GM18861 (cell line): ENCODE data around the gene GABARAP.
A peak's percentile ranks its signal among the peaks of the same experiment; 100 is the strongest.

Experiments
- ATAC-seq: cut with Tn5 transposase; IDR thresholded peaks from one replicate; pipeline ENCODE4 v1.9.1; 2021; ENCODE audit not compliant: unreplicated experiment

The GABARAP gene

DNA sequence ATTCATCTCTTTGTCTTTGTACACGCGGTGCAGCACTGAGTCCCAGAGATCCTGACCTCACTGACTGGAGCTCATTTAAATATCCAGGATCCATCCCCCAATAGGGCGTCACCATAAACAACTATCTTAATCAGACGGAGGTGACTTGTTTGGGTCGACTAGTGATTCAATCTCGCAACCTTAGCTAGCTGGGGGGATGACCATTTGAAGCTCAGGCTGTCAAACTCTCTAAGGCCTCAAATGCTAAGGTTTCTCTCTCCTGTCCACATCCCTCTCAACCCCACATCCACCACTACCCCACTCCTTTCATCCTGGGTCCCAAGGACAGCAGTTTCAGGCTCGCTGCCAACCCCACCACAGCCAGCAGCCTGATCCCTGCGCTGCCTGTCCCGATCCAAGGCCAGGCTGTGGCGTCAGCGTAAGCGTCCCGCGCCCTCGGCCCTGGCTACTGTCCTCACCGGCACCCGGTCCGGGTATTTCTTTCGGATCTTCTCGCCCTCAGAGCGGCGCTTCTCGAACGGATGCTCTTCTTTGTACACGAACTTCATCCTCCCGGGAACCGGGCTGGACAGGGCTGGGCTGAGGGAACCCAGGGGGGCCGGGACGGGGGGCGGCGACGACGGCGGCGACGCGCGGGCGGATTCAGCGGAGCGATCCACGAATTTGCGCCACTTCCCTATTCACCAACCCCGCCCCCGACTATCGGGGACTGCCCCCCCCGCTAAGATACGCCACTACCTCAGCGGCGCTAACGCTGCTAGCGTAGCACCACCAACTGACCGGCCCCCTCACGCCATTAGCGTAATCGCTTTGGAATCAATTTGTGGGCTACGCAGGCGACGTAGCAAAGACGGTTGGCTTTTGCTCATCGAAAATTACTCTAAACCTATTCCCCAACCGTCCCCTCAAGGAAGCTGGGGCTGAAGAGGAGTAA is at the start of gene GABARAP:
Gene GABARAP (minus strand): TSS at position 667 of the 934 bp plus-strand sequence. CDS start 119 bp downstream, at position 548.
- ATAC-seq, result peak; percentile 28

DNA sequence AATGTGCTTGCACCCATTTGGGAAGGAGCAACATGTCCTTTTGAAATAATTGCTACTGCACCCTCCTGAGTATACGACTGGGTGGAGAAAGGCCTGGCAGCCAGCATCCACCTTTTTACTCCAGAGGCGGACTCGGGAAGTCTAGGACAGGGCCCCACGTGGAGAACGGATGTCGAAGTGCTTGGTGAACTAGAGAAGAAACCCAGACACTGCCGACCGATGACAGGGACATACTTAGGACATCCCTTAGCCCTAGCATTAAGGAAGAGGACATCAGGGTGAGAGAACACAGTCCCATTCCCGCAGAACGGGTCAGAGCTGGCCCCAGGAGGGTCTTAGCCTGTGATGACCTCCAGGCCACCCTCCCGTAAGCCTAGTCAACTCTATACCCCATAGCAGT is 48.4 kb upstream of the GABARAP start:
- no peak for ATAC-seq

DNA sequence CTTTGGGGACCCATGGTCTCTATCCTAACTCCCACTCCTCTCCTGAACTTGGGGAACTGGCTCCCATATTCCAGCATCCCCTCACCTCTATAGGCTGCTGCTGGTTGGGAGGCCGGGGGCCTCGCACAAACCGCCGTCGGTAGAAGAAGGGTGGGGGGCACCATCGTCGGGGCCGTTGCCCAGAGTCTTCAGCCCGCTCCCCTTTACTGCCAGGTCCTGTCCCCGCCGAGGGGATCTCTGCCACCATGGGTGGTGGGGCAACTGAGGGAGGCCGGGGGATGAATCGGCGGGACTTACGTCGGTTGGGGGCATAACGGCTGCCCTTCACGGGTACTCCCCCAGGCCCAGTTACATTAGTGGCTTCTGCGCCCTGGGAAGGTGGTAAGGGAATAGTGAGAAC is 47.9 kb upstream of the GABARAP start:
- ATAC-seq, result no peak

DNA sequence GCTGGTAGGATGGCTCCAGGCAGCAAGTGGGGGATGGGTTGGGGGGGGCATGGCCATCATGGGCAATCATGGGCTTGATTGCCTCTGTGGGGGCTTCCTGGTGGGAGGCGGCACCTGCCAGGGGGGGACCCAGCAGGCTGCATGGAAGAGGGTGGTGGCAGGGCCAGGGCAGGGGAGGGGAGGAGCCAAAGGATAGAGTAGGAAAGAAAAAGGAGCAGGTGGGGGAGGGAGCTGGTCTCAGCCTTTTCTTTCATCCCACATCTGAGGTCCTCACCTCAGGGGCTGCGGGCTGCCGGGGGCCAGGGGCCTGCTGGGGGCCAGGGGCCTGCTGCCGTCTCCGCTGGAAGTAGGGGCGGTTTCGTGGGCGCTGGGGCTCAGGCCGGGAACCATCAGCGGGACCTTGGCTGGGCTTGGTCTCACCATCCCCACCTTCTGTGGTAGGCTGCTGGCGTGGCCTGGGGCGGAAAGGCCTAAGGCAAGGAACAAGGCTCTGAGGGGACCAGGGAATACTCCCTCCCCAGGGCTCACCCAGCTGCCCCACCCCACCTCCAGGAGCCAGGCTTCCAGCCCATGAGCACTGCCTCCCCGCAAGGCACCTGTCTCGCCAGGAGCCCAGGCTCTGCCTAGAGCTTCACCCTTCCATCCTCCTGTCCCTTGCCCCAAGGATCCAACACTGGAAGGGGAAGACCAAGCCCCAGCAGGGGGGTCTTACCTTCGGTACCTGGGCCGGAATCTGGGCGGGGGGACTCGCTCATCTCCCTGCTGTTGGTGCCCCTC is 47.2 kb upstream of the GABARAP start:
- ATAC-seq, result no peak

DNA sequence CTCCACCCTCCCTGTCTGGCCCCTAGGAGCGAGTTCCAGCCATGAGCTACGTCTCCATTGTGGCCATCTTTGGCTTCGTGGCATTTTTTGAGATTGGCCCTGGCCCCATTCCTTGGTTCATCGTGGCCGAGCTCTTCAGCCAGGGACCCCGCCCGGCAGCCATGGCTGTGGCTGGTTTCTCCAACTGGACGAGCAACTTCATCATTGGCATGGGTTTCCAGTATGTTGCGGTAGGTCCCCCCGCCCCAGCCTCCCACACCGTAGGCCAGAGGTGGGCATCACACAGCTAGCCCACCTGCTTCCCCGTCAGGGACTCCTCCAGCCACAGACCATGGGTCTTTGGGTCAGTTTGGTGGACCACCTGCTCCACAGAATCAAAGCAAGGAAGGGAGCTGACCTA is 43.4 kb upstream of the GABARAP start:
- no peak for ATAC-seq

DNA sequence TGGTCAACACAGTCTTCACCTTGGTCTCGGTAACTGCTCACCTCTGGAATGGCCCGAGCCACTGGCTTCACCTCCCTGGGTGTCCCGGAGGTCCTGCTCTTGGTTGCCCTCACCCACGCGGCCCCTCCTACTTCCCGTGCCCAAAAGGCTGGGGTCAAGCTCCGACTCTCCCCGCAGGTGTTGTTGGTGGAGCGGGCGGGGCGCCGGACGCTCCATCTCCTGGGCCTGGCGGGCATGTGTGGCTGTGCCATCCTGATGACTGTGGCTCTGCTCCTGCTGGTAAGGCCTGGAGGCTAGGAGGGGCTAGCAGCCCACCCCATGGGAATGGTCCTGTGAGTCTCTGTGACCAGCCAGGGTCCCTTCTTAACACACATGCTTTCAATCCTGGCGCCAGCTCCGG is 42.7 kb upstream of the GABARAP start:
- ATAC-seq, result no peak

DNA sequence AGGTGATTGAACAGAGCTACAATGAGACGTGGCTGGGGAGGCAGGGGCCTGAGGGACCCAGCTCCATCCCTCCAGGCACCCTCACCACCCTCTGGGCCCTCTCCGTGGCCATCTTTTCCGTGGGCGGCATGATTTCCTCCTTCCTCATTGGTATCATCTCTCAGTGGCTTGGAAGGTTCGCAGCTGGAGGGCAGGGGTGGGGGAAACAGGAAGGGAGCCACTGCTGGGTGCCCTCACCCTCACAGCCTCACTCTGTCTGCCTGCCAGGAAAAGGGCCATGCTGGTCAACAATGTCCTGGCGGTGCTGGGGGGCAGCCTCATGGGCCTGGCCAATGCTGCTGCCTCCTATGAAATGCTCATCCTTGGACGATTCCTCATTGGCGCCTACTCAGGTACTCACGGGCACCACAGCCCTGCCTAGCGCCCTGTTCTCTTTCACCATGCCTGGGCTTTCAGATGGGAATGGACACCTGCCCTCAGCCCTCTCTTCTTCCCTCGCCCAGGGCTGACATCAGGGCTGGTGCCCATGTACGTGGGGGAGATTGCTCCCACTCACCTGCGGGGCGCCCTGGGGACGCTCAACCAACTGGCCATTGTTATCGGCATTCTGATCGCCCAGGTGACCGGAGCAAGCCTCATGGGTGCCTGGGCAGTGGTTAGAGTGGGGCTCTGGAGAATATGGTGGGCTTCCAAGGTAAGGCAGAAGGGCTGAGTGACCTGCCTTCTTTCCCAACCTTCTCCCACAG is 41.4 kb upstream of the GABARAP start:
- no peak for ATAC-seq

DNA sequence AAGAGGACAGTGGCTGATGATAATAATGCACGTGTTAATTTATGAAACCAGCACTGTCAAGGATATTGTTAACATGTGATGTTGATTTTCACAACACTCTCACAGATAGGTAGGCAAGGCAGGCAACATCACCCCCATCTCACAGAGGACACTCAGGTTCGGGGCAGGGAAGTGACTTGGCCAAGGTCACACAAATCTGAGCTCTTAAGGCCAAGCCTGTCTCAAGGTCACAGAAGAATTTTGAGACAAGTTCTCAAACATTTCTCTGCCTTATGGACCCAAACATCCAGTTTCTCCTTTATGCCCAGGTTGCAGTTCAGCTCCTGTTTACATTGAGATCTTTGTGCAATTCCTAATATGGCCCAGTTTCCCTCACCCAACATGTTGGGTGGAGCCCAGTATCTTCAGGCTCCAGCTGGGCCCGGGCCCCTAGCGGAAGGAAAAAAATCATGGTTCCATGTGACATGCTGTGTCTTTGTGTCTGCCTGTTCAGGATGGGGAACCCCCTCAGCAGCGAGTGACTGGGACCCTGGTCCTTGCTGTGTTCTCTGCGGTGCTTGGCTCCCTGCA is 40.6 kb upstream of the GABARAP start:
- no peak for ATAC-seq

DNA sequence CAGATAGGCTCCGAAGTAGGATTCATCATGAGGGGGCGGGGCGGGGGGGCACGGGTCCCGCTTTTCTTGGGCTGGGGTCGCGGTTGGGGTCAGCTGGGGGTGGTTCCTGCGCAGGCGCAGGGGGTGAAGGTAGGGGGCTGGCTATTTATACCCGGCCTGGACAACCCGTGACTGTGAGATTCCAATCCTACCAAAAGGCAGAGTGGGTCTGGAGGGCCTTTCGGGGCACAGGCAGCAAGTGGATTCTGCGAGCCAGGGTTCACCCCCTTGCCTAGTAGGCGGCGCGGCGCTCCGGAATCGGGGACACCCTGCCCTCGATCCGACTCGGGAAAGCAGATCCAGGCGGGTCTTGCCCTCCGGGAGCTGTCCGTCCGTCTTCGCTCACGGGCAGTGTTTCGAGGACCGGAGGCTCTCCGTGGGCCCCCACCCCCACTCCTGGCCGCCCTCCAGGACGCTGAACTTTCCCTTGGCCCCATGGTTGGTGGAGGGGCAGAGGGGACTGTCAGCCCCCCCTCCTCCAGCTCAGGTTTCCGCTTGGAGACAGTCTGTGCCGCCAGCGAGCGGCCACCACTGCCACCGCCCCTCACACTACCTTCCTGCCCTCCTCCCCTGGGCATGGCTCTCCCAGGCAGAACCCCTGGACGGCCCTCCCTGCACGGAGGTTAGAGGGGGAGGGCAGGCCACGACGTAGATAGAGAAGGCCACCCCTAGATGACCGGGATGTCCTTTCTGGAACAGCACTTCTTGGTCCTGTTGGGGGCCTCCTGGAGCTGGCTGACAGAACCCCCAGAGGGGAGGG is 39.9 kb upstream of the GABARAP start:
- ATAC-seq, result no peak

DNA sequence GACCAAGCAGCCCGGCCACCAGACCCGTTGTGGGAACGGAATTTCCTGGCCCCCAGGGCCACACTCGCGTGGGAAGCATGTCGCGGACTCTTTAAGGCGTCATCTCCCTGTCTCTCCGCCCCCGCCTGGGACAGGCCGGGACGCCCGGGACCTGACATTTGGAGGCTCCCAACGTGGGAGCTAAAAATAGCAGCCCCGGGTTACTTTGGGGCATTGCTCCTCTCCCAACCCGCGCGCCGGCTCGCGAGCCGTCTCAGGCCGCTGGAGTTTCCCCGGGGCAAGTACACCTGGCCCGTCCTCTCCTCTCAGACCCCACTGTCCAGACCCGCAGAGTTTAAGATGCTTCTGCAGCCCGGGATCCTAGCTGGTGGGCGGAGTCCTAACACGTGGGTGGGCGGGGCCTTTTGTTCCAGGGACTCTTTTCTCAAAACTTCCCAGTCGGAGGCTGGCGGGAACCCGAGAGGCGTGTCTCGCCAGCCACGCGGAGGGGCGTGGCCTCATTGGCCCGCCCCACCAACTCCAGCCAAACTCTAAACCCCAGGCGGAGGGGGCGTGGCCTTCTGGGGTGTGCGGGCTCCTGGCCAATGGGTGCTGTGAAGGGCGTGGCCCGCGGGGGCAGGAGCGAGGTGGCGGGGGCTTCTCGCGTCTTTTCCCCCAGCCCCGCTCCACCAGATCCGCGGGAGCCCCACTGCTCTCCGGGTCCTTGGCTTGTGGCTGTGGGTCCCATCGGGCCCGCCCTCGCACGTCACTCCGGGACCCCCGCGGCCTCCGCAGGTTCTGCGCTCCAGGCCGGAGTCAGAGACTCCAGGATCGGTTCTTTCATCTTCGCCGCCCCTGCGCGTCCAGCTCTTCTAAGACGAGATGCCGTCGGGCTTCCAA is 39.1 kb upstream of the GABARAP start, which contains the start of gene SLC2A4:
Gene SLC2A4 (plus strand): TSS at position 645 of the 879 bp plus-strand sequence. CDS start 217 bp downstream, at position 862.
- peak; percentile 4 for ATAC-seq

DNA sequence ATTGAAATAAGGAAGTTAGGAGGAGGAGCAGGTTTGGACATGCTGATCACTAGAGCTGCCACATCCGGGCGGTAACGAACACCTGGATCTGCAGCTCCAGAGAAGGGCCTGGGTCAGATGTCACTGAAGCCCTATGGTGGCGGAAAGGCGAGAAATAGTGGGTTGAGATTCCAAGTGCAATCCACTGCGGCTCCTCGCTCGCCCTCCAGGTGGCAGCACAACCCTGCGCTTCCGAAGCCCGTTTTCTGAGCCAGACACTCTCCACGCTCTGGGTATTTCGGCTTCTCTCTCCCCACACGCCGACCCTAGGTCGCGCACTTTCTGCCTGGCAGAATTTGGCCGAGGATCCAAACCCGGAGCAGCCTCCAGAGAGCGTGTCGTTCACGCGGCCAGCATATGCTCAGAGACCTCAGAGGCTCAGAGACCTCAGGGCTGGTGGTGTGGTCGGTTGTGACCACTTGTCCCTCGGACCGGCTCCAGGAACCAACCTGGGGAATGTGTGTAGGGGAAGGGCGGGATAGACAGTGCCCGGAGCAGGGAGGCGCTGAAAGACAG is 38.3 kb upstream of the GABARAP start:
- ATAC-seq, result peak; percentile 64

DNA sequence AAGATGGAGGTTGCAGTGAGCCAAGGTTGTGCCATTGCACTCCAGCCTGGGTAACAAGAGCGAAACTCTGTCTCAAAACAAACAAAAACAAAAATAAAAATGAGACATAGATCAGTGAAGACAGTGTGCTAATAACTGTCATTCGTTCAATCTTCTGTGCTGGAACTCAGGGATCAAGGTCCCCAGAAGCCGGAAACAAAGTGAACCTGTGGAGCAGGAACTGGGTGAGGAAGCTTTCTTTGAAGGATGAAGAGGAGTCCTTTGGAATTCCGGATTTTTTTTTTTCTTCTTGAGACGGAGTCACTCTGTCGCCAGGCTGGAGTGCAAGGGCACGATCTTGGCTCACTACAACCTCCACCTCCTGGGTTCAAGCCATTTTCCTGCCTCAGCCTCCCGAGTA is 37.2 kb upstream of the GABARAP start:
- ATAC-seq, result no peak

DNA sequence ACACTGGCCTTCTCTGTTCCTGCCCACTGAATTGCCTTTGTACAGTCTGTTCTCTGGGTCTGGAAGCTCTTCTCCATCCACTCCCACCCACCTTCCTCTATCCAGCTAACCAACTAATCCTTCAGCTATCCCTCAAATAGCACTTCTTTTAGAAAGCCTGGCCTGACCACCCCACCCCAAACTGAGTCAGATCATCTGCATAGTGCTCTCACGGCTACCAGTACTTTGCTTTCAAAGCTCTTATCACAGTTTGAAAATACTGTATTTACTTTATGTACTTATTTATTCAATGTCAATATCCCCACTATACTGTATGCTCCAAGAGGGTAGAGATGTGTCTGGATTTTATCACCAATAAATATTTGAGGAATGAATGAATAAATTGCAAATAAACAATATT is 24.5 kb upstream of the GABARAP start:
- ATAC-seq, result no peak

DNA sequence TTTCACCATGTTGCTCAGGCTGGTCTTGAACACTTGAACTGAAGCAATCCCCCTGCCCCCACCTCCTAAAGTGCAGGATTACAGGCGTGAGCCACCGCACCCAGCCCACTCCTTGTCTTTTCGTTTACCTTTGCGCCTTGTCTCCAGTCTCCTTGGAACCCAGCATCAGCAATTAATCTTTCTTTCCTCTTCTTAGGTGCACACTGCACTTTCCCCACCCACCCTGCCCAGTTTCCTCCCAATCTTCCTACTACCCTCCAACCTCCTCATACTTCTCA is 21.5 kb upstream of the GABARAP start:
- ATAC-seq, result no peak

DNA sequence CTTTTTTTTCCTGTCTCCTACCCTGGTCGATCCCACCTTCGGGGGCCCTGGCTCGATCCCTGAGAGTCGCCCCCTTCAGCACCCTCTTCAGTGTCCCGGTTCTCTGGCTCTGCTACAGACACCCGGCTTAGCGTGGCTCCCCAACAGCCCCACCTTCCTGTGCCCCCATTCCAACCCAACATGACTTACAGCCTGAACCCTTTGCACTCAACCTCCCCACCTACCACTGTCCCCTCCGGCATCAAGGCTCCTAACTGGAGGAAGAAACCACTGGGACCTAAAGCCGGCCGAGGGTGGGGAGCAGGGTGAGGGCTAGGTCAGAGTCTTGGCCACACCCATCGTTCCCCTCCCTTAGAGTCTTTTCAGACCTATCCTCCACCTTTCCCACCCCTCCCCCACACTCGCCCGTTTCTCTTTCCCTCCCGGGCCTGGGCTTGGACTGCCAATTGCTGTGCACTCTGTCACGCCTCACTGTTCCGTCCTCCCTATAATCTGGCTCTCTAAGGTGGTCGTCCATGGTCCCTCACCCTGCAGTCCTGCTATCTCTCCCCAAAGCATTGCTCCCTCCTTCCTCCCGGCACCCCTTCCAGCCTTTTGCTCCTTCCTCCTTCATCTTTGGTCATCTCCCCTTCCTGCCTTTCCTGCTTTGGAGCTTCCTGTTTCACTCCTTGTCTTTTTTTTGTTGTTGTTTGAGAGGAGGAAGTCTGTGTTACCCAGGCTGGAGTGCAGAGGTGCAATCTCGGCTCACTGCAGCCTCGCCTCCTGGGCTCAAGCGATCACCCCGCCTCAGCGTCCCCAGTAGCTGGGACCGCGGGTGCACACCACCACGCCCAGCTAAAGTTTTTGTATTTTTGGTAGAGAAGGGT is 20.9 kb upstream of the GABARAP start:
- ATAC-seq, result no peak

DNA sequence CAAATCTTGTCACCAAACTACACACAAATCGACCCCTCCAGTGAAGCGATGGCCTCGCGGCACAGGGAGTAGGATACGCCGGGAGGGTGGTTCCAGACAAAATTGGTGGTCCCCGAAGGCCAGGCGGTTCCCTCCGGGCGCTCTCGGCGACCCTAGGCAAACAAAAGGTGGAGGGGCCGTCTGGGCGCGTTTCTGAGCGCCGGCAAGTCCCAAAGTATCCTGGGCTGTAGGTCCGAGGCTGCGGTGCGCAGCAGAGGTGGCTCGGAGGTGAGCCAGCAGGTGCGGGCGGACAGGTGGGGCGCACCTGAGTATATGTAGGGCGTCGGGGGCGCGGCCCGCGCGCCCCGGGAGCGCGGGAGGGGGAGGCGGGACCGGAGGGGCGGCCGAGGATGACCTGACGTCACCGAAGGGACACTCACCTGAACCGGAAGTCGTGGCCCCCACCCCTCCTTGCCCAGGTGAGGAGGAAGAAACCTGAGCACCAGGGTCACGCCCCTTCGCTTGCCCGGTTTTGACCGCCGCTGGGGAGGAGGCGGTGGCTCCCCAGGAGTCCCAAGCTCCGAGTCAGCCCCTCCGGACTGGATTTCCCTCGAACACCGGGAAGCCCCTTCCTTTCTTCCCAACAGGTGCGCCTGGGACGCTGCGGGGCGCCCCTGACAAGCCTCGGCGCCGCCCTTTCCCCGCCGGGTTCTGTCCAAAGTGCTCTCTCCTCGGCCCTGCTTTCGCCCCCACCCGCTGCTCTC is 20.1 kb upstream of the GABARAP start, which contains the start of gene CLDN7:
Gene CLDN7 (minus strand): TSS at position 287 of the 743 bp plus-strand sequence. CDS start 435 bp downstream, outside the sequence.
- no peak for ATAC-seq
